HG03280 (cell line): ENCODE data around the gene CA10.

Experiments used
- ATAC-seq: cut with Tn5 transposase; IDR thresholded peaks from one replicate; pipeline ENCODE4 v1.9.1; 2021; ENCODE audit warnings: mild to moderate bottlenecking, moderate library complexity; ENCODE audit not compliant: unreplicated experiment

The CA10 gene

DNA sequence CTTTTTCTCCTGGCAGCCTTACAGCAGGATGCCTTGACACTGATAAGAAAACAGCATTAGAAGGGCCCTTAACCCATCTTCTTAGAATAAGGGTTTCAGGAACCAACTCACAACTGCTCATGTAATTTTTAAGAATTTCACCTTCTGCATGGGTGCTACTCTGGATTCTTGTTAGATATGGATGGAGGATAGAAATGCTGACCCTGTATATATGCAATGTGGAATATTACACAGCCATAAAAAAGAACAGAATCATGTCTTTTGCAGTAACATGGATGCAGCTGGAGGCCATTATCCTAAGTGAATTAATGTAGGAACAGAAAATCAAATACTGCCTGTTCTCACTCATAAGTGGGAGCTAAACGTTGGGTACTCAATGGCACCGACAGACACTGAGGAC is 423.5 kb downstream of the CA10 start:
- no peak for ATAC-seq

- ATAC-seq, result no peak
These were observed 424.1 kb downstream of the CA10 start for GRCh38 chr17:51734462-51734861.

- no peak for ATAC-seq
These were observed 425.3 kb downstream of the CA10 start for GRCh38 chr17:51733166-51733565.

DNA sequence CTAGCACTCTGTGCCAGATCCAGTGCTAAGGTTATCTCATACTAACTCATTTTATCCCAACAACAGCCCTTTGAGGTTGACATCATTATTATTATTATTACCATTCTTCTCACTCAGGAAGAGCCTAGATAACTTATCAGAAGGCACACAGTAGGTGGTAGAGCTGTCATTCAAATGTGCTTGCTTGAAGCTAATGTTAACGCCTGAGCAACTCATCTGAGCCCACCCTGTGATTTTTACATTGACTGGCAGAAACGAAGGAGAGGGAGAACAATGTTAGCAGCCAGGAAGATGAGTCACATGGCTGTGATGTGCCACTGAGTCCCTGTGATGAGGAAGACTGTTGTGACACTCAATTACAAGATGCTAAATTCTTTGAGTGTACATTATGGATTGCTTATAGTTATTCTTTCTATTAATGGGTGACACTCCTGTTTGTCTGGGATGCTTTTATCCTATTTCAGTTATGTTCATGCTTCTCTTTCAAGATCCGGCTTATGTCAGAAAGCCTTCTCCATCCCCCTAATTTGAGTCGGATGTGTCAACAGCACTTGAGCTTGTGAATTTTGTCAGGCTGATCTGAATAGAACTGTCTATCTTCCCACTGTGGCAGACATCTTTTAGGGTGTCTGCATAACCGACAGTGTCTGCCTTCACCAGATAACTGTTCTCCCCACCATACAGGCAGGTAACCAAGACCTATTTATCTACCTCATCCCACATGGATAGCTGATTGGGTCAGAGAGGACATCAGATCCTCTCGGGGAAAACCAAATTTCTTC is 426.4 kb downstream of the CA10 start:
- no peak for ATAC-seq

DNA sequence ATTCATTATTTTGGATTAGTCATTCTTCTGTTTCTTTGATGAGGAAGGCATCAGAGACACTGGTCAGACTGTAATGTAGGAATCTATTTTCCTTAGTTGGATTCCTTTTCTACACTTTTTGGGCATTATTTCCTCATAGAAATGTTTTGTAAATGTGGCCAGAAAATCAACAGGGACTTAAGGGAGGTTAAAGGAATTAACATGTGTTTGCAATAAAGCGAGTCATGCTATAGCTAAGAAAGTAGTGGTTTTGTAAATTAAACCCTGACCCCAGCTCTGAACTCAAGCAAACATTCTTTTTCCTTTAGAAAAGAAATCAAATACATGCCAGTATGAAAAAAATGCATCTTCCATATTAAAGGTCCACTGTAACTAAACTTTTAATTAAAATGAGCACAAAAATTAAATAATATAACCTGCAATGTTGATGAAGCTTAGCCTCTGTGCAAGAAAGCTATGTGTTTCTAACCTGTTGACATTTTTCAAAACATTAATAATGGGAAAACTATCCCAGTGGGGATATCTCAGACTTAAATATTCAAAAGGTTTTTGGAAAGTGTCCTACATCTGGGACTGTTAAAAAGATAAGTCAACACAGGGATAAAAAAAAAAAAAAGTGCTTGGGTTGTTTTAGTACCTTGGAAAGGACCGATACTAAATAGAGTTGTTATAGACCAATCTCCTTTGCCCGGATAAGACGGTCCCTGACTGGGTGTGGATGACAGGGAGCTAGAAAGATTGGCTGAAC is 428.0 kb downstream of the CA10 start:
- ATAC-seq, result no peak

DNA sequence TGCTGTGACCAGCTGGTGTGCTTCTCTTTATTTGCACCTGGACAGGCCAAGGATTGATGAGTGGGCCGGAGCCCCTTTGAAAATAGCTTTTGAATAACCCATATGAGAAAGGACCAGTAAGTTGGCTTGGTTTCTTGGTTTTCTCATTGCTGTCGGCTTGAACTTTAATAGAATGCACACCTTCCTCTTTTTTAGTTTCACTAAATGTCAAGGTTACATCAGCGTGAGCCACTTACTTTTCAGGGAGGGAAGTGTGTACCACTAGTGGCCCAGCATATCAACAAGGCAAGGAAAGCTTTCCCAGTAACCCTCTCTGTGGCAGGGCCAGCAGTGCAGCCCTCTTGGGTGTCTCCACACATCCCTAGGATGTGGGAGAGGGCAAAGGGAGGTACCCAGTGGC is 433.3 kb downstream of the CA10 start:
- no peak for ATAC-seq

- ATAC-seq, result no peak
These were observed 434.4 kb downstream of the CA10 start for GRCh38 chr17:51724043-51724580.

- no peak for ATAC-seq
These were observed 435.5 kb downstream of the CA10 start for GRCh38 chr17:51722994-51723393.

GRCh38 chr17:51721730-51722129 is 436.8 kb downstream of the CA10 start:
- ATAC-seq, result no peak

- no peak for ATAC-seq
These were observed 438.1 kb downstream of the CA10 start for GRCh38 chr17:51720439-51720838.

- ATAC-seq, result no peak
These were observed 439.5 kb downstream of the CA10 start for GRCh38 chr17:51718983-51719382.

DNA sequence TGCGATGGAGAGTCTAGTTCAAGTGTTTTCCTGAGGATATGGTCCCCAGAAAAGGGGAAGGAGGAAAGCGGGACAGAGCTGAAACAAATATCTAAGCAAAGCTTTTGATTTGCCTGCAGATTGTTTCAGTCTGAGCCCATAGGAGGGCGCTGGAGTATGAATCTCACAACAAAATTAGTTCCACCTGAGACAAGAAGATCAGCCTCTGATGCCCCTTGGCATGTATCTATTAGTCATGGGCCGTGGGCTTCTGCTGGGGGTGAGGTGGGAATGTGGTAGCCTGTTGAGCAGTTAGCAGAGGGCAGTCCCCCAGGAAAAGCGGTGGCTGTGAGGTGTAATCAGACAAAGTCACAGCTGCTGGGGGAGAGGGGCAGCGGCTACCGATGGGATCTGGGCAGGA is 446.9 kb downstream of the CA10 start:
- ATAC-seq, result no peak

DNA sequence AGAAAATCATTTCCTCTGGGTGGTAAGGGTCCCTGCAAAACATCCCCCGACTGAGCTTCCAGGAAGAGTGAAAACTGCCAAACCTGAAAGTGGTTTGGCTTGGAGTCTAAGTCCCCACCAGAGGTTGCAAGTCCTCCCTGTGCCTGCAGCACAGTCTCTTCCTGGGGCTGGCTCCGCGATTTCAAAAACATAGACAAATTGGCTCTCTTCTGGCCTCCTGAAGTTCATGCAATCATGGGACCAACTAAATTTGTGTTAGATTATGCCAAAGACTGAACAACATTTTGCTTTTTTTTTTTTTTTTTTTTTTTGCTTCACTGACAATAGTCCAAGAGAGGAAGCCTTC is 447.9 kb downstream of the CA10 start:
- ATAC-seq, result no peak

- no peak for ATAC-seq
These were observed 448.6 kb downstream of the CA10 start for GRCh38 chr17:51709694-51710633.

- ATAC-seq, result no peak
These were observed 451.3 kb downstream of the CA10 start for GRCh38 chr17:51707216-51707615.

- no peak for ATAC-seq
These were observed 452.4 kb downstream of the CA10 start for GRCh38 chr17:51706093-51706492.

- no peak for ATAC-seq
These were observed 454.9 kb downstream of the CA10 start for GRCh38 chr17:51703361-51704341.

DNA sequence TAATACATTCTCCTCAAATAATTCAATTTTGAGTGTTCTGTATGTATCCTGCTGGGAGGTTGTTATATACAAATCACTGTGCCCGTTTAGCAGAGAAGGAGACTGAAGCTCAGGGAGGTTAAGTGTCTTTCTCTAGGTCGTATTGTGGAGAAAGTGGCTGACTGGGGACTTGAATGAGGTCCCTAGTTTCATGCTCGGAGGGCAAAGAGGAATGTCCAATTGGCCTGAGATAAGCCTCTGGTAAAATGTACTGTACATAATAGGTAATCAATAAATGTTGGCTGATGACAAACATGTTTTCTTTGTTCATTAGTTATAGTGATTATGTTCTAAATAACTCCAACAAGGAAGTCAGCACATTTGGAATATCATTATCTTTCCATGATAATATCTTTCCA is 455.6 kb downstream of the CA10 start:
- ATAC-seq, result no peak

DNA sequence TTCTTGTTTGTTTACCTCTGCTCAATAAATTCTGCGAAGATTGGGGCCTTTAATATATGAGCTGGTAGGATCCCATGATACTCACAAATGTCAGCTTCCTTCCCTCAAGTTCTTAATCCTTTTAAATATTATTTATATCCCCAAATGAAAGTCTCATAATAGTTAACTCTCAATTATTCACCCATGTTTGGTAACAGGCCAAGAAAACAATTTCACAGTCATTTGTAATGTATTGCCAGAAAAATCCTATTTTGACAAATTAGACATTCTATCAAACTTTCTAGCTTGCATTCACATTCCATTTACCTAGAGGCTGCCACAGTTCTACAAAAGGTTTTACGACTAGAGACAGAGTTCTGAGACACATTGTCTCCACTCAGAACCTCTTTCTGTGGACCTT is 457.0 kb downstream of the CA10 start:
- no peak for ATAC-seq
